Pulmonary artery endothelial cell (primary cell): ENCODE measurements around the gene PACRGL. TPM values are rescaled to one million over a fixed set of nuclear protein-coding genes. Genes with fewer than 3 reads are reported as not detected.
A peak's percentile ranks its signal among the peaks of the same experiment; 100 is the strongest.
"Not testable (repeated sequence)": the region's sequence is repeated elsewhere in the genome, so short reads cannot be mapped to it uniquely, and the experiment has no call there.

Source experiments
- DNase-seq: peaks from one replicate; pipeline ENCODE4 v3.0.0-alpha.2; 2011; ENCODE audit warnings: low read depth, low spot score
- total RNA-seq: library from RNA; depleted of rRNA; stranded (reverse); fragments of >200 nt; gene quantifications from 2 replicates; pipeline ENCODE4 v1.2.3, GENCODE V29; 2014

The PACRGL gene
- total RNA-seq, 1 donor from 2014 or later, result 31.7 TPM

DNA sequence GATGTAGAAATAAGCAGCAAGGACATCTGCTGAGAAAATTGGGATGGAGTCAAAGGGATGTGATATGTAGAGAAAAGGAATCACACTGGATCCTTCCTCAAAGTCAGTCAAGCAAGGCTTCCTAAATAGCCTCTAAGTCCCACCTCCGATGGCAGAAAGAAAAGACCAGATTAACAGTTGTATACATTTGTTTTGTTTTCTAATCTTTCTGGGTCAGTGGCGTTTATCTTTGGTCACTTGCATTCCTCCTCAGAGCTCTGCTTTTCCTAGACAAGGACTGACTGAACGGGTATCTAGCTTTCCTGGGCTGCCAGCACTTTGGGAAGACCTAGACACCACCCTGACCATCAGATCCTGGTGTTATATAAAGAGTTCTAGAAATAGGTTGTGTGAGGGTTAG, 23.2 kb downstream of the PACRGL start:
- no peak for DNase-seq

DNA sequence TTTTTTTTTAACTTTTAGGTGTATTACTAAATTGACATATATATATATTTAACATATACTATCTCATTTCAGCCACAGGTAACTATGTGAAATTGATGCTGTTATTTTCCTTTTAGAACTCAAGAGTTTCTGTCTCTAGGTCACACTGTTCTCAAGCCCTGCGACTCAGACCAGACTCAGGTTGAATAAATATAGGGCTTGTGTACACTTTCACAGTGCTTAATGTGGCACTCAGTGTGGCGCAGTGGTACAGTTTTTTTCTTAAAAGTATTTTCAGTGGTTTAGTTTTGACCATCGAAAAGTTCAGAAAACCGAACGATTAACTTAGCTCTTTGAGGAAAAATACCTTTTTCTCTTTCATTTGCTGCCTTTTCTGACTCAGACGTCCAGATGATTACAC, 24.7 kb downstream of the PACRGL start:
- DNase-seq, result no peak

DNA sequence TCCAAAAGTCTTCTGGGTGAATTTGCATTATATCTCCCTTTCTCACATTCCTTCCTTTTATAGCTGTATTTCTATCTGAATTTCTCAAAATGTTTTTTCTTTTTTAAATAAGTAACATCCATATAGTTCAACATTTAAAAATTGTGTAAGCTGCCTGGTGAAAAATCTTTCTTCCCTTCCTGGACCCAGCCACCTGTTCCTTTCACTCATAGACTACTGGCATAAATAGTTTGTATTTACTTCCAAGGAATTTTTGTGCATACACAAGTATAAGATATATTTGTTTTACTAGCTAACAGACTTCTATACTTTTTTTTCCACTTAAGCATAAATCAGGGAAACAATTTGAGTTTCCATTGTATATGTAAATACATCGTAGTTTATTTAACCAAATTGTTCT, 35.7 kb downstream of the PACRGL start:
- DNase-seq, result no peak

DNA sequence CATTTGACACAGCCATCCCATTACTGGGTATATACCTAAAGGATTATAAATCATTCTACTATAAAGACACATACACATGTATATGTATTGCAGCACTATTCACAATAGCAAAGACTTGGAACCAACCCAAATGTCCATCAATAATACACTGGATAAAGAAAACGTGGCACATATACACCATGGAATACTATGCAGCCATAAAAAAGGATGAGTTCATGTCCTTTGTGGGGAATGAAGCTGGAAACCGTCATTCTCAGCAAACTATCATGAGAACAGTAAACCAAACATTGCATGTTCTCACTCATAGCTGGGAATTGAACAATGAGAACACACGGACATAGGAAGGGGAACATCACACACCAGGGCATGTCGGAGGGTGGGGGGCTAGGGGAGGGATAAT, 45.7 kb downstream of the PACRGL start:
- not testable (repeated sequence) for DNase-seq

DNA sequence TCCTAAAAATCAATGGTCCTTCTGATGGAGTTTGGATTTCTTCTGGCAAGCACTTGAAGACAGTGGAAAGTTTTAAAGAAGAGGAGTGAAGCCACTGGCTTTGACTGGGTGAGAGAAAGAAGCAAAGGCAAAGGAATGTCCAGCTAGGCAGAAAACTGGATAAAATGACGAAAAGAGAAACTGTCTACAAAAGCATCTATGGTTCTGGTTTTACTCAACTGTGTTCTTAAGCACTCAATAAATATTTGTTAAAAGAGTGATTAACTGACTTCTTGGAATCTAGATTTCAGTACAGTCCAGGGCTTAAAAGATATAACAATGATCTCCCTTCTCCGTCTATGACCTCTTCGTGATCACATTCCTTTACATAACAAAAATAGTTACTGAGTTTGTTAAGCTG, 52.4 kb downstream of the PACRGL start:
- DNase-seq, result no peak

DNA sequence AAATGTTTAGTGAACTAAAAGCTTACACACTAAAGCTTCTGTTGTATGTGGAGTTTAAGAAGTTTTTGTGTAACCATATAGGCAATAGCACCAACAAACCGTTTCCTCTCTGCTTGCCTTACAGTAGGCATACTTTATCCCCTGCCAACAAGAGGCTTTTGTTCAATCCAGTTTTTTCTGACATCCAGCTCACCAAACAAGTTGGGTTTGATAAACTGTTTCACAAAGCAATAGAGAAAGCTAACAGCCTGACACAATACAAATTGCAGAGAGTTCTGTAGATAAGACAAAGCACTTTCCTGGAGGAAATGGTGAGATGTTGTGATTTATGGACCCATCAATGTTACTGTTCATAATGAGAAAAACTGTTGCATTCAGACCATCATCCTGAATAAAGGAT, 53.8 kb downstream of the PACRGL start:
- no peak for DNase-seq

DNA sequence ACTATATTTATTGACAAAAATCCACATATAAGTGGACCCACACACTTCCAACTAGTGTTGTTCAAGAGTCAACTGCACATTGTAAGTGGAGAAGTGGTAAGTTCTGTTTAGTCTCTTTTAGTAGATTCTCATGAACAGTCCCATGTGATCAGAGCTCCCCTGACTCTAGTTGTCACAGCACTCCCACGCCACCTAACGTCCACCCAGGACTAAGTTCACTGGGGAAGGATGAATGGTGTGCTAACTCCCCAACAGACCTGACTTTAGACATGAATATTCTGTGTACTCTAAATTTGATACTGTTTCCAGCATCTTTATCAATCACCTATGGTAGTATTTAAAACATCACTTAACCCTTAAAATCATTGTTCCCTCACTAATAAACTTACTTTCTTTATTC, 59.8 kb downstream of the PACRGL start:
- DNase-seq, result no peak

DNA sequence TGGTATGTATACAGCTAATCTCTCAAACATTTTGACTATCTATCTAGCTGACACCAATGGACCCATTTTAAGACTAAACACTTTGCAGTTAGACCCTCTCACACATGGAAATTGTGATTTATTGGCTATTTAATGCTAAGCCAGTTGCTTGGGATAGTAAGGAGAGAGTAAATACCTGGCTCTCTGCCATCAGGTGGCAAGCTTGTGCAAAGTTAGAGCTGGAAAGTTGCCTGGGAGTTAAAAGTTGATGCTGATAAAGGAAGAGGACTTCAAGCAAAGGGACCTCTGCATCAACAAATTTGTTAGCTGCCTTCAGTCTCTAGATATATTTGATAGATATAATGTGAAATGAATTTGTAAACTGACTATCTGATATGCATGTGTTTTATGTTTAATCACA, 61.1 kb downstream of the PACRGL start:
- no peak for DNase-seq

DNA sequence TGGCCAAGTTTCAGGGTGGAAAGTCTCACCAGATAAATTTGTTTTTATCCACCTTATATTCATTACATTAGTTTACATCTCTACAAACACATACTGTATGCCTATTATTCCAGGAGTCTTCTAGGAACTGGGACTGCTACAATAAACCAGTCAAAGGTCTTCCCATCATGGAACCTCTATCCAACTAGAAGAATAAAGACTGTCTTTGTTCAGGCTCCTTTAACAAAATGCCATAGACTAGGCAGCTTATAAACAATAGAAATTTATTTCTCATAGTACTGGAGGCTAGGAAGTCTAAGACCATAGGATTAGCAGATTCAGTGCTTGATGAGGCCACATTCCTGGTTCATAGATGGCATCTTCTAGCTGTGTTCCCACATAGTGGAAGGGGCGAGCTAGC, 61.6 kb downstream of the PACRGL start:
- no peak for DNase-seq

DNA sequence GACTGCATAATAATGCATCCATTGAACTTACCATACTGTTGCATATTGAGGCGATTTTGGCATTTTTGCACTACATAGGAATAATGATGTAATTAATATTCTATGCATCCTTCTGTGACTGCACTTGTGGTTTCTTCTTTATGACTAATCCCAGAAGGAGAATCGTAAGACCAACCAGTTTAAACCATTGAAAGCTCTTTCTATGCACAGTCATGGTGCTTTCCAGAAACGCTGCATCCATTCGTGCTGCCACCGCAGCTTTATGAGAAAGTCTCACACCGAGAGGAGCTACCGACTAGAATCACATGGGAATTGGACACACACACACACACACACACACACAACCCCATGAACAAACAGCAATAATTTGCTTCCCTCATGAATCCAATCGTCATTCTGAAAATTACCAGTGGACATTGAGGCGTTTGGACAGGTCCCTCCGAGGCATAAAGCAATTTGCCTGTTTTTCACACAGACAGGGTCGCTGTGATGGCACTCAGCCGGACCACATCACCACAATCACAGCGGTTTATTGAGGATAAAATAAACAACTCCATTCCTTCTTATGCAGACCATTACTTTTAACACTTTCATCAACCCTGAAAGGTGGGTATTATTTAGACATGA, 64.2 kb downstream of the PACRGL start:
- no peak for DNase-seq

DNA sequence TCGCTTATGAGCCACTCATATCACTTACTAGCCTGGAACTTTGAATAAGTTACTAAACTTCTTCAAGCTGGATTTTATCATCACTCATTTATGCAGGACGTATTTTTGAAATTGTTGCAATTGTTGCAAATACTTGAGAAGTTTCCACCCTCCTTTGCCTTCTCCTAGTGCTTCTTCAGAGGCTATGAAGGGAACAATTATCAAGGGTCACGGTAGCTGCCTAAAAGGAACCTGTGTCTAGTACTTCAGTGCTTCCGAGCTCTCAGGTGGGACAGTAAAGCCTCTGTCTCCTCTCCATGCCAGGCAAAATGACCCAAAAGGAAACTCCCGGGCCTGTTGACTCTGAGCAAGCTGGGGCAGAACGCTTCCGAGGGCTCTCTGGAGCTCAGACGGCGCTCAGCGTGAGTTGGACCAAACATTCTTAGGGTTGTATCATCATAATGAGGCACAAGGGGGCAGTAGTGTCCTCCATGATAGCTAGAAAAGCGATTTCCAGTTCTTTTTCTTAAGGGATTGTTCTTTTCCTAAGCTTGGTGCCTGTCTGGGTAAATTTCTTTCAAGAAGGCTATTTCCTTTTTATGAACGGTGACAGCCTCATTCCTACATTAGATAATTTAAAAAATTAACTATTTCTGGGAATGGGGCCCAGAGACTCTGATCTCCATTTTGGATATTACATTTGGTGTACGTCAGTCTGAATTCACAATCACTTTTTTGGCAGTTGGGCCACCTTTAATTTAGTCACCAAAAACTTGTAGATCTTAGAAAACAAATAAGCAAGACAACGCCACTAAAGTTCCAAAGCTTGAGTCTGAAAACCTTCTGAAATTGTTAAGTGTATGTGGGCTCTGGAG, 73.1 kb downstream of the PACRGL start:
- peak; percentile 45 for DNase-seq

DNA sequence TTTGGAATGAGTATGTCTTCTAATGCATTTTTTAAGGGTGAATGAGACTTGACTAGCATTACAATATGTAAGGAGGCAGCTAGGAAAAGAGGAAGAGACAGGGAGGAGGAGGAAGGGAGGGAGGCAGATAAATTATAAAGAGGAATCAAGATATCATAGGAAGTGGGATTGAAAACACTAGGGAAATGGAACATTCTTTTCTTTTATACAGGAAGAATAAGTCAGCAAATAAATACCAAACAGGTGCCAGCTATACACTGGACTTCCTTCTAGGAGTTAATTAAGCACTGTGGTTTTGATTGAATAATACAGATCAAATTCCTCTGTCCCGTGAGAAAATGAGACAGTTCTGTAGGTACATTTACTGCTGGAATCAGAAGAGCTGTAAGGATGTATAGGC, 78.6 kb downstream of the PACRGL start:
- peak; percentile 40 for DNase-seq

DNA sequence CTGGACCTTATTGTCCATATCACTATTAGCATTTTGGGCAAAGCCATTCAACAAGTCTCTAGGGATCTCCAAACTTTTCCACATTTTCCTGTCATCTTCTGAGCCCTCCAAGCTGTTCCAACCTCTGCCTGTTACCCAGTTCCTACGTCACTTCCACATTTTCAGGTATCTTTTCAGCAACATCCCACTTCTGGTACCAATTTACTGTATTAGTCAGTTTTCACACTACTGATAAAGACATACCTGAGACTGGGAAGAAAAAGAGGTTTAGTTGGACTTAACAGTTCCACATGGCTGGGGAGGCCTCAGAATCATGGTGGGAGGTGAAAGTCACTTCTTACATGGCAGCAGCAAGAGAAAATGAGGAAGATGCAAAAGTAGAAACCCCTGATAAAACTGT, 82.9 kb downstream of the PACRGL start:
- not testable (repeated sequence) for DNase-seq

DNA sequence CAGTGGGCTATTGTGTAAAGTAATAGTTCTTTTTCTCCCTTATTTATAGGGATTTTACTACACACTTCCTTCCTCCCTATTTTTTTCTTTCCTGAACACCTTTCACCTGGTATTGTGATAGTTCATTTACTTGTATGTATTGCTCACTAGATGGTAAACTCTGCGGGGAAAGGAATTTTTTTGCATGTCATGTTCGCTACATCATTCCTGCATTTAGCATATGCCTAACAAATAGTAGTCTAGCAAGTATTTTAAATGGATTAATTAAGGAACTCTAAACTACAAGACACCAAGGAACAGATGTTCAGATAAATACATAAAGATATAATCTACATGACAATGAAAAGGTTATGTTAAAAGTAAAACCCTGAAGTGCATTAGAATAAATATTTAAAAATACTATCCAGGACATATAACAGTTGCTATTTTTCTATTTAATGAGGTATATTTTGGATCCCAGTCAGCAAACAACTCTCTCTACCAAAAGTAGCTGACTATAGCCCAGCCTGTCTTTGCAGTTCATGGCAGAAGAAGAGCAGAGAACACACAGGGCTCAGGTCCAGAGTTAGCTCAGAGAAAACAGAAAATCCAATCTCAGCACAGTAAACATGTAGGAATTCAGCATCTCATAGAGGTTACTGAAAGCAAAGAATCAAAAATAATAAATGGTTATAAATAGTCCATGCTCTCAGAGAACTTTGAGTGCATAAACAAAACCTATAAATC, 87.8 kb downstream of the PACRGL start:
- no peak for DNase-seq
